Ovary (tissue), 9 donors: Measurements from ENCODE around the gene CRTAP. TPM values are rescaled to one million over a fixed set of nuclear protein-coding genes. Genes with fewer than 3 reads are reported as not detected.

Experiments used
- DNase-seq, 5 donors: peaks; one replicate each; pipeline ENCODE4 v3.0.0-alpha.2; 2019 to 2020
- H3K27ac ChIP-seq, 2 donors: fragments of 200-600 bp; one replicate each; pipeline versions ENCODE4 v1.5.1 to v1.8.0; 2019 to 2022
- H3K27me3 ChIP-seq: fragments of 200-600 bp; one replicate; pipeline ENCODE4 v1.8.0; 2022
- H3K36me3 ChIP-seq: fragments of 200-600 bp; sonication (generic); one replicate; pipeline ENCODE4 v1.5.1; 2019
- H3K4me1 ChIP-seq: one replicate; pipeline ENCODE4 v1.8.1; 2013; ENCODE audit warnings: mild to moderate bottlenecking, moderate library complexity; ENCODE audit not compliant: insufficient read depth
- H3K4me3 ChIP-seq: fragments of 200-600 bp; sonication (generic); one replicate; pipeline ENCODE4 v1.5.1; 2017
- H3K9me3 ChIP-seq, 2 donors: fragments of 200-600 bp in 1 of 2; sonication (generic) in 1 of 2; one replicate each; pipeline versions ENCODE4 v1.5.1 to v1.8.1; 2013 to 2019; ENCODE audit warnings: mild to moderate bottlenecking in 1 of 2, moderate library complexity in 1 of 2
- CTCF ChIP-seq, 3 donors: fragments of 450-650 bp in 2 of 3; fragments of 200-600 bp in 1 of 3; IDR thresholded peaks; one replicate each; pipeline versions ENCODE4 v1.5.1 to v1.8.0; 2016 to 2022; ENCODE audit warnings: antibody characterized with exemption in 3 of 3, mild to moderate bottlenecking in 1 of 3
- EP300 ChIP-seq: sonication (generic); formaldehyde crosslinking; IDR thresholded peaks from one replicate; pipeline ENCODE4 v1.6.1; 2017; ENCODE audit warnings: antibody characterized with exemption
- POLR2A ChIP-seq: fragments of 450-650 bp; IDR thresholded peaks from one replicate; pipeline ENCODE4 v1.6.1; 2017; ENCODE audit warnings: antibody characterized with exemption, mild to moderate bottlenecking, moderate library complexity
- WGBS, 3 donors: extraction: QIAGEN DNeasy Blood & Tissue Kit in 1 of 3; methylation state at CpG; one replicate each; pipeline versions ENCODE4 v1.1.5 to v1.1.7; 2013 to 2017; 5-methylcytosine and 5-hydroxymethylcytosine counted together
- intact Hi-C, 4 donors: fragments of 100-400 bp; cut with DNase I; formaldehyde crosslinking; loops; one replicate each; pipeline versions ENCODE4 v1.11.0 to v1.15.1; 2022 to 2023
- polyA plus RNA-seq, 2 donors: library from polyadenylated mRNA; stranded (reverse); fragments of 200-250 nt in 1 of 2; fragments of 350-450 nt in 1 of 2; fragmentation: Illumina TruSeq in 1 of 2; extraction: RNeasy Lipid Tissue Mini Kit (QIAGEN cat#74804) in 1 of 2; gene quantifications; one replicate each; pipeline ENCODE4 v1.2.3, GENCODE V29; 2013 to 2014
- total RNA-seq, 7 donors: library from RNA; depleted of rRNA in 2 of 7; stranded (reverse); fragments of >200 nt in 2 of 7; fragmentation: NEBNext Ultra II Directional in 3 of 7; extraction: Animal tissue kit (Norgen Biotek cat#: 25700) in 3 of 7; gene quantifications; one replicate each; pipeline versions ENCODE4 v1.1.0 to v1.2.4, GENCODE V29; 2016 to 2023
- donor health status: DM: no; HTN: no; CAD: no; lungs with moderate emphysema.
- donor health status: DM: no; HTN: no; CAD: no.
- donor health status: Bipolar disorder and iron deficiency.
- donor health status: DM: yes; HTN: yes; CAD: no.
- donor health status: DM: no; HTN: no; CAD: no.
- donor health status: DM: yes; HTN: yes; CAD: no.

Gene CRTAP
- total and polyA plus RNA-seq, 9 donors = 130 to 788 (median 251) TPM

- Histone ChIP-seq H3K27ac (no peak overlapping the region), H3K4me1 (no peaks in the 10 kb centered on the region), H3K36me3 (no peaks in the 10 kb centered on the region), H3K4me3 (no peak overlapping the region), H3K27me3 (no peaks in the 10 kb centered on the region), H3K9me3 (no peaks in the 10 kb centered on the region)
- TF ChIP-seq POLR2A (no peak), CTCF (IDR thresholded peaks at IDR 0.05) (no peak), EP300 (no peak)
- no peak for DNase-seq
- intact Hi-C loops = no loop called here
- WGBS, 3 donors = 42 to 48% (median 46%) methylated on average over 1 of the region's 1 CpG
These were observed 14.9 kb downstream of the CRTAP start for GRCh38 chr3:33128706-33129105.

GRCh38 chr3:33130144-33130543, 16.3 kb downstream of the CRTAP start:
- Histone ChIP-seq H3K9me3 (no peaks in the 10 kb centered on the region), H3K4me1 (no peaks in the 10 kb centered on the region), H3K4me3 (no peak overlapping the region), H3K27ac (no peak overlapping the region), H3K27me3 (no peaks in the 10 kb centered on the region), H3K36me3 (no peaks in the 10 kb centered on the region)
- DNase-seq = no peak
- intact Hi-C loops = loop anchor here (5.0 kb wide), 1 partner anchor 242 kb away; no protein-coding TSS in a partner anchor
- TF ChIP-seq CTCF (IDR thresholded peaks at IDR 0.05) = no peak
- no peak for TF ChIP-seq EP300
- no peak for TF ChIP-seq POLR2A
- WGBS, 3 donors = 51 to 75% (median 60%) methylated on average over 2 of the region's 2 CpGs

GRCh38 chr3:33131331-33132018, 17.7 kb downstream of the CRTAP start:
- 14 to 19% (median 17%) methylated on average over 6 of the region's 6 CpGs for WGBS, 3 donors

GRCh38 chr3:33132019-33132360, 18.2 kb downstream of the CRTAP start:
- Histone ChIP-seq H3K4me3 (no peak overlapping the region), H3K36me3 (no peaks in the 10 kb centered on the region), H3K4me1 (no peaks in the 10 kb centered on the region), H3K9me3 (no peaks in the 10 kb centered on the region), H3K27ac (no peak overlapping the region), H3K27me3 (no peaks in the 10 kb centered on the region)
- DNase-seq = no peak
- WGBS, 3 donors = 90 to 98% (median 96%) methylated on average over 1 of the region's 1 CpG
- TF ChIP-seq CTCF (IDR thresholded peaks at IDR 0.05) (no peak), POLR2A (no peak), EP300 (no peak)
- intact Hi-C loops = loop anchor here (5.0 kb wide), 1 partner anchor 240 kb away; no protein-coding TSS in a partner anchor

More at GRCh38 chr3:33131331-33132018, 17.7 kb downstream of the CRTAP start:
- Histone ChIP-seq H3K27ac (no peak overlapping the region), H3K9me3 (no peaks in the 10 kb centered on the region), H3K4me1 (no peaks in the 10 kb centered on the region), H3K36me3 (no peaks in the 10 kb centered on the region), H3K27me3 (no peaks in the 10 kb centered on the region), H3K4me3 (no peak overlapping the region)
- intact Hi-C loops = loop anchor here (5.0 kb wide), 1 partner anchor 241 kb away; no protein-coding TSS in a partner anchor
- TF ChIP-seq EP300 (no peak), CTCF (IDR thresholded peaks at IDR 0.05) (peak; percentile 44 to 75 (median 63))
- peak in 1 of 5 donors; percentile 42 for DNase-seq
